Retinal pigment epithelial cell (primary cell): ENCODE results near the gene RGS6.

Experiments
- DNase-seq: peaks from one replicate; pipeline ENCODE4 v3.0.0-alpha.2; 2010; ENCODE audit warnings: low read depth
- H3K4me3 ChIP-seq: 2 replicates; pipeline ENCODE4 v1.5.1; 2011; ENCODE audit warnings: mild to moderate bottlenecking, low read length, control low read depth, moderate library complexity
- TF ChIP-seq, protein P1 (sequence below): conservative IDR thresholded peaks from 2 replicates; pipeline ENCODE4 v1.5.1; 2011; ENCODE audit warnings: low read depth, low read length, control low read depth, inconsistent platforms

RGS6 gene

DNA sequence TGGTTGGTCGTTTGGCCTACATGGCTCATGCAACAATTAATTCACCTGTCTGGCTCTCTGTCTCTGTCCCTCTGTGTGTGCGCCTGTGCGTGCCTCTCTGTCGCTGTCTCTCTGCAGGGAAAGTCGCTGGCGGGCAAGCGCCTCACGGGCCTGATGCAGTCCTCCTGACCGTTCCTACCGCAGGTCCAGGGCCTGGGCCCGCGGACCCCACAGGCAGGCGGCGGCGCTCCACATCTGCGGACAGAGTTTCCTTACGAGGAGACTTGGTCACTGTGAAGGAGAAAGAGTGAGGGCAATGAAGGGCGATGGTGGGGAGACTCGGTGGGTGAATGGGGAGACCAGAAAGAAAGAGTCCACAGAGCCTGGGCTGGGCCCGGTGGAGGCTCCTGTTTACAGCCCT, 630.1 kb downstream of the RGS6 start:
- no peak overlapping the region for H3K4me3 ChIP-seq
- TF ChIP-seq, protein P1, sequence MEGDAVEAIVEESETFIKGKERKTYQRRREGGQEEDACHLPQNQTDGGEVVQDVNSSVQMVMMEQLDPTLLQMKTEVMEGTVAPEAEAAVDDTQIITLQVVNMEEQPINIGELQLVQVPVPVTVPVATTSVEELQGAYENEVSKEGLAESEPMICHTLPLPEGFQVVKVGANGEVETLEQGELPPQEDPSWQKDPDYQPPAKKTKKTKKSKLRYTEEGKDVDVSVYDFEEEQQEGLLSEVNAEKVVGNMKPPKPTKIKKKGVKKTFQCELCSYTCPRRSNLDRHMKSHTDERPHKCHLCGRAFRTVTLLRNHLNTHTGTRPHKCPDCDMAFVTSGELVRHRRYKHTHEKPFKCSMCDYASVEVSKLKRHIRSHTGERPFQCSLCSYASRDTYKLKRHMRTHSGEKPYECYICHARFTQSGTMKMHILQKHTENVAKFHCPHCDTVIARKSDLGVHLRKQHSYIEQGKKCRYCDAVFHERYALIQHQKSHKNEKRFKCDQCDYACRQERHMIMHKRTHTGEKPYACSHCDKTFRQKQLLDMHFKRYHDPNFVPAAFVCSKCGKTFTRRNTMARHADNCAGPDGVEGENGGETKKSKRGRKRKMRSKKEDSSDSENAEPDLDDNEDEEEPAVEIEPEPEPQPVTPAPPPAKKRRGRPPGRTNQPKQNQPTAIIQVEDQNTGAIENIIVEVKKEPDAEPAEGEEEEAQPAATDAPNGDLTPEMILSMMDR: no peak
- no peak for DNase-seq

DNA sequence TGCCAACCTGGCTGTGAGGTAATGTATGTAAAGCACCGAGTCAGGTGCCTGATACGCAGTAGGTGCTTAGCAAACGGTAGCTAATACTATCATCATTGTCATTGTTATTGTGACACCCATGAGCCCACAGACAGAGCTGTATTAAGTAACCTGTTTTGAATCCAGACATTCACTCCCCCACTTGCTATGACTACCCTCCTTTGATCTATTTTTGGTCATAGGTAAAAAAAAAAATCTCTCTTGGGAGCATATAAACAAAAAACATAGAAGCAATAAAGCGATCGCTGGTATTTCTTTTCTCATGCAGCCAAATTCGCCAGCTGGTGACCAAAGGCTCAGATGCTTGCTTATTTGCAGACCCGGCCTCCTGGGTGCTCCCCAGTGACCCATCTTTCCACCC, 631.4 kb downstream of the RGS6 start:
- TF ChIP-seq, protein P1: no peak
- DNase-seq: no peak
- no peak overlapping the region for H3K4me3 ChIP-seq

DNA sequence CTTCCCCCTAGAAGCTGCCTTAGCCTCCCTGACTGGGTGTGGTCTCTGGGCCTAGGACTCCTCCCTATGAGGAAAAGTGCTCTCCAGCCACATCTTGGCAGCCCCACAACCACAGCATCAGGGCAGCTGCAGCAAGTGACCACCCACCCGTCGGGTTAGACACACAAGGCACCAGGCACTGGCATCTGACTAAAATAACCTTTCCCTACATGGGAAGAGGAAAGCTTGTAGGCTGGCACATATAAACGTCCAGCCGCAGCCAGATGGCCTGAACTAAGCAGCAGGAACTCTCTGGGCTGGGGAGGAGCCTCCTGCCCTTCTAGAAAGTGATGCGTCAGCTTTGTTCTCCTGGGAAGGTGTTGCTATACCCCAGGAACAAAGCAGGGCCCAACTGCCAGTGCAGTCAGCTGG, 632.9 kb downstream of the RGS6 start:
- DNase-seq: no peak
- TF ChIP-seq, protein P1: no peak
- H3K4me3 ChIP-seq: no peak overlapping the region

DNA sequence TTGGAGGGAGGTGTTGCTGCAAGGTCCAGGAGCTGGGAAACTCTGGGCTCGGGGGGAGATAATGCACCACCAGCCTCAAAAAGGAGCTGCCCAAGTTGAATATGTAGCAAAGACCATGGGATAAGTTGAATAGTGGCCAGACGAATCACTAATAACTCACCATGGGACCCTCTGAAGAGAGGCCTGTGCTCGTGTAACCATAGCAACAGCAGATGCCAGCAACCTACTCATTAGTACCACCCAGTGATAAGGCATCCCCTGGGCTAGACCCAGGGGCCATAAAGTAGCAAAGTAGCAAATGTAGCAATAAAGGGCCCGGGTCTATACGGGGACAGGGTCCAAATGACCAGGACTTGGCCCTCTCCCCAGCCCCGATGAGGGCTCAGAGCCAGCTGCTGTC, 633.7 kb downstream of the RGS6 start:
- DNase-seq: no peak
- no peak overlapping the region for H3K4me3 ChIP-seq
- TF ChIP-seq, protein P1: no peak

DNA sequence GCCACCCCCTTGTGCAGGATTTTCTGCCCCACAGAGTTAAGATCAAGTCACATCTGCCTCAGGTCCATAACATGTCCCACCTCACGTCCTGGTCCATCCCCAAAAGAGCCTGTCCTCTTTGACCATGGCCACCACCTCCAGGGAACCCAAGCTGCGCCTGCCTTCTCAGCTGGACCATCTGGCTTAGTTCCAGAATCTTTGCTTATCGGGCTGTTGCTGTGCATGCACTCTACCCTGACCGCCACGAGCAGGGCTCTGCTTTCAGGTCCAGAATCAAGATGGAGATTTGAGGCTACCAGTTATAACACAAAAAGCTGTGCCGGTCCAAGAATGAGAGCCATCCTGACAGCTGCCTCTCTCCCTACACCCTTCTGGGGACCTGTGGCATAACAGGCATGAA, 635.0 kb downstream of the RGS6 start:
- no peak for DNase-seq
- H3K4me3 ChIP-seq: no peak overlapping the region
- TF ChIP-seq, protein P1: no peak

DNA sequence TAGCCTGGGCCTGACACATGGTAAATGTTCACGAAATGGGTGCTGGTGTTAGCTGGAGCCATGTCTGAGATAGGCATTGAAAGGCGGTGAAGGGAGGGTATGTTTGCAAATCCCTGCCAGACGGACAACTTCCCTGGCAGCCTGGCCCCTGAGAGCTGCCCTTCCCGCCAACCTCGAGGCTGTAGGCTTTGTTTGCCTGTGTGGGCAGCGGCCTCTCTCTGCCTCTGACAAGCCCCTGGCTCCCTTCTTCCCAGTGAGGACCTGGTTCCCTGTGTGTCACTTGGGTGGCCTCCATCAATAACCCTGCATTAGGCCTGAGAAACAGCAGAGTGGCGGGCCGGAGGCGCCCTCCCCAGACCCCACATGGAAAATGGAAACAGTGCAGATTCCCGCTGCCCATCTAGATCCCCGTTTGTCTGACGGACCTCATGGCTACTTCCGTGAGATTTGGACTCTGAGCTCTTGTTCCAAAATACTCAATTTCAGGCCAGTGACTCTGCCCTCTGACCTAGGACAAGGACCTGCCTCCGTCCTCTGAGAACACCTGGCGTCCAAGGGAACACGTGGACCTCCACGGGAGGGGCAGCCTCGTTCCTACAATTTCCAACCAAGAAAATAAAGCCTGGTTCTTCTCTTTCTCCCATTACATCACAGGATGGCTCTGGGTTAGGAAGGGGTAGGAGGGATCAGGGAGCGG, 636.2 kb downstream of the RGS6 start:
- DNase-seq: no peak
- no peak overlapping the region for H3K4me3 ChIP-seq
- TF ChIP-seq, protein P1: no peak

DNA sequence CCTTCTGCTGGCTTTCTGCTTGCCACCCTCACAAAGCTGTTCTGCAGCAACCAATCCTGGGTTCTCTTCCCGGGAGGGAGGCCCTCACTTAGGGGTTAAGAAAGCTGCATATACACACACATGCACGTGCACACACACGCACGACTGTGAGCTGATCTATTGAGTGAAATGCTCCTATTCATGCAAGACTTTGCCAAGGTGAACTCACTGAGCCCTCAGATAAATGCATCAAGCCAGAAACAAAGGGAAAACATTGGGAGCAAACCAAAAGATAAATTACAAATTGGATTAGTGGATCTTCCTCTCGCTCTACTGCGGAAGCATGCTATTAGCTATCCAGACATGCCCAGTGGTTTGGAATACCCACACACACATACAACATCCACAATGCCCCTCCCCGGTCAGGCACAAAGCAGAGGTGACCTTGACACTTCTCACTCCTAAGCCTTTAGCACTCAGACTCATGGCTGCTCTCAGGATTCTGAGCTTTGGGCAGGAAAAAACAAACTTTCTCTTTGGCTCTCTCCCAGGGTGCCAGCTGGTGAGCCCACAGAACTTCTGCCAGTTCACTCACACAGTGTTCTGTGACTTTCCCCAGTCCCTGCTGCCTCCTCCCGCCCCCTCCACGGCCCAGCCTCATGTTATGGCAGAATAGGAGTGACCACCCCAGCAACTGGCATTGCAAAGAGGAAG, 641.6 kb downstream of the RGS6 start:
- TF ChIP-seq, protein P1: no peak
- DNase-seq: no peak
- H3K4me3 ChIP-seq: no peak overlapping the region
